HepG2 (cell line): ENCODE results near the gene C1orf115. TPM values are rescaled to one million over a fixed set of nuclear protein-coding genes. Genes with fewer than 3 reads are reported as not detected.

ENCODE experiments used
- ARNT2 ChIP-seq: sonication (generic); formaldehyde crosslinking; IDR thresholded peaks from 2 replicates; pipeline ENCODE4 v1.8.0; 2022; ENCODE audit warnings: mild to moderate bottlenecking, low read depth, missing genetic modification reagents, moderate library complexity
- ETV6 ChIP-seq: sonication (generic); formaldehyde crosslinking; conservative IDR thresholded peaks from 2 replicates; pipeline ENCODE4 v1.4.0; 2020; ENCODE audit warnings: missing genetic modification reagents
- KDM4B ChIP-seq: sonication (generic); formaldehyde crosslinking; IDR thresholded peaks from 2 replicates; pipeline ENCODE4 v1.4.0; 2020; ENCODE audit warnings: missing genetic modification reagents
- KDM5B ChIP-seq: sonication (generic); formaldehyde crosslinking; IDR thresholded peaks from 2 replicates; pipeline ENCODE4 v1.4.0; 2020; ENCODE audit warnings: missing genetic modification reagents, mild to moderate bottlenecking, borderline replicate concordance
- NCOR1 ChIP-seq: fragments of 200-600 bp; sonication (generic); IDR thresholded peaks from 2 replicates; pipeline ENCODE4 v1.7.0; 2017; ENCODE audit warnings: antibody characterized with exemption, low read length, borderline replicate concordance
- NFATC3 ChIP-seq: sonication (generic); formaldehyde crosslinking; IDR thresholded peaks from 2 replicates; pipeline ENCODE4 v1.5.1; 2020; ENCODE audit warnings: mild to moderate bottlenecking, missing genetic modification reagents
- SMAD9 ChIP-seq: sonication (generic); formaldehyde crosslinking; IDR thresholded peaks from 2 replicates; pipeline ENCODE4 v1.5.1; 2020; ENCODE audit warnings: mild to moderate bottlenecking, missing genetic modification reagents
- ZKSCAN5 ChIP-seq: sonication (generic); formaldehyde crosslinking; IDR thresholded peaks from 2 replicates; pipeline ENCODE4 v1.5.1; 2020; ENCODE audit warnings: mild to moderate bottlenecking, missing genetic modification reagents
- ZNF333 ChIP-seq: sonication (generic); formaldehyde crosslinking; IDR thresholded peaks from 2 replicates; pipeline ENCODE4 v1.4.0; 2020; ENCODE audit warnings: mild to moderate bottlenecking, missing genetic modification reagents, borderline replicate concordance
- ZNF383 ChIP-seq: sonication (generic); formaldehyde crosslinking; IDR thresholded peaks from 2 replicates; pipeline ENCODE4 v1.4.0; 2020; ENCODE audit warnings: missing genetic modification reagents, mild to moderate bottlenecking, borderline replicate concordance
- ZNF558 ChIP-seq: sonication (generic); formaldehyde crosslinking; IDR thresholded peaks from 2 replicates; pipeline ENCODE4 v1.9.0; 2022; ENCODE audit warnings: mild to moderate bottlenecking, missing genetic modification reagents, borderline replicate concordance
- polyA plus RNA-seq, 8 experiments: library from polyadenylated mRNA; depleted of rRNA in 3 of 8; stranded (reverse) in 7 of 8; unstranded in 1 of 8; fragments of >200 nt; fragmentation: Illumina TruSeq in 4 of 8; extraction: Trizol in 4 of 8; gene quantifications; 2 replicates each; pipeline versions ENCODE4 v1.2.1 to v1.2.3, GENCODE V29; 2011 to 2016; ENCODE audit warnings: low read depth in 4 of 8, missing spikeins in 1 of 8, mixed read lengths in 1 of 8; ENCODE audit not compliant: insufficient read depth in 1 of 8
- total RNA-seq, 5 experiments: library from RNA; depleted of rRNA; stranded (reverse); fragments of >200 nt; fragmentation: Illumina TruSeq; extraction: Trizol; gene quantifications; 2 replicates each; pipeline ENCODE4 v1.2.3, GENCODE V29; 2016; ENCODE audit warnings: low read depth in 1 of 5
- TF ChIP-seq, protein P1 (sequence below): sonication (generic); formaldehyde crosslinking; IDR thresholded peaks from 2 replicates; pipeline ENCODE4; 2020; ENCODE audit warnings: missing genetic modification reagents, mild to moderate bottlenecking, borderline replicate concordance
- TF ChIP-seq, protein P2 (sequence below): fragments of 450-650 bp; IDR thresholded peaks from 2 replicates; pipeline ENCODE4 v1.6.1; 2017
- TF ChIP-seq, protein P3 (sequence below): sonication (generic); formaldehyde crosslinking; IDR thresholded peaks from 2 replicates; pipeline ENCODE4 v1.5.0; 2020; ENCODE audit warnings: mild to moderate bottlenecking, missing genetic modification reagents, moderate library complexity
- TF ChIP-seq, protein P4 (sequence below): sonication (generic); formaldehyde crosslinking; IDR thresholded peaks from 2 replicates; pipeline ENCODE4 v1.8.1; 2023; ENCODE audit warnings: mild to moderate bottlenecking, missing genetic modification reagents, borderline replicate concordance
- TF ChIP-seq, protein P5 (sequence below): sonication (generic); formaldehyde crosslinking; IDR thresholded peaks from 2 replicates; pipeline ENCODE4 v1.4.0; 2020; ENCODE audit warnings: mild to moderate bottlenecking, low read depth, missing genetic modification reagents
- TF ChIP-seq, protein P6 (sequence below): sonication (generic); formaldehyde crosslinking; IDR thresholded peaks from 2 replicates; pipeline ENCODE4 v1.8.1; 2023; ENCODE audit warnings: missing genetic modification reagents, inconsistent platforms, borderline replicate concordance
- TF ChIP-seq, protein P7 (sequence below): sonication (generic); formaldehyde crosslinking; IDR thresholded peaks from 2 replicates; pipeline ENCODE4 v1.8.0; 2022; ENCODE audit warnings: missing genetic modification reagents, low read depth, mild to moderate bottlenecking, borderline replicate concordance

C1orf115 gene
- total and polyA plus RNA-seq, 2 of the 13 experiments (the other 11 are each of a cell fraction or from before 2014, with no cell fraction given), result 25.2 to 85.9 TPM

DNA sequence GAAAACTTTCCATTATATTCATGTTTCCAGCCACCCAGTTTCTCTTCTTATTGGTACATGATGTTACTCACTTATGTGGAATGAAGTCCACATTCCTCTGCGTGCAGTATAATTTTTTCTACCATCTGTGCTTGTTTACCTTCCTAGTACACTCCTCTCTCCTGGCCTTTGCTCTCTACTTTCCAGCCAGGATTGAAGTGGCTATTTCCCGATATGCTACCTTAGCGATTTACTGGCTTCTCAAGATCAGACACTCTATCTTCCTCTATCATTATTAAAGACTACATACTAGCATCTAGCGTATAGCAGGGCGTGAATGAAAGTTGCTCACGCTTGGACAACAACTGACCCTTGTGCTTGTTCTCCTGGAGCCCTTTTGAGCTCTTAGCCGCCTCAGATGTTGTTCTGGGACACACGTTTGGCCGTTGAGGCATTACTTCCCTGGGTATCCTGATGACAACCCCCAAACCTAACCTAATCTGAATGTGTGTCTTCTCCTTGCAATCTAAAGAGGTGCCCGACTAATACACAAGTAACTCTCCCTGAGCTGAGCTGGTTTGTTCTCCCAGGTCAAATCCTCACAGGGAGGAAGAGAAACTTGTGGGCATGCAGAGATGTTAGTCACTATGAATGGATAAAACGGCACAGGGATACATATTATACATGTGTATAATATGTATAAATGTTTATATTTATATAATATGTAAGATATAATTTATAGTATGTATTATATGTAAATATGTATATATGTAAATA is 44.6 kb downstream of the C1orf115 start (continued):
- TF ChIP-seq, protein P1, sequence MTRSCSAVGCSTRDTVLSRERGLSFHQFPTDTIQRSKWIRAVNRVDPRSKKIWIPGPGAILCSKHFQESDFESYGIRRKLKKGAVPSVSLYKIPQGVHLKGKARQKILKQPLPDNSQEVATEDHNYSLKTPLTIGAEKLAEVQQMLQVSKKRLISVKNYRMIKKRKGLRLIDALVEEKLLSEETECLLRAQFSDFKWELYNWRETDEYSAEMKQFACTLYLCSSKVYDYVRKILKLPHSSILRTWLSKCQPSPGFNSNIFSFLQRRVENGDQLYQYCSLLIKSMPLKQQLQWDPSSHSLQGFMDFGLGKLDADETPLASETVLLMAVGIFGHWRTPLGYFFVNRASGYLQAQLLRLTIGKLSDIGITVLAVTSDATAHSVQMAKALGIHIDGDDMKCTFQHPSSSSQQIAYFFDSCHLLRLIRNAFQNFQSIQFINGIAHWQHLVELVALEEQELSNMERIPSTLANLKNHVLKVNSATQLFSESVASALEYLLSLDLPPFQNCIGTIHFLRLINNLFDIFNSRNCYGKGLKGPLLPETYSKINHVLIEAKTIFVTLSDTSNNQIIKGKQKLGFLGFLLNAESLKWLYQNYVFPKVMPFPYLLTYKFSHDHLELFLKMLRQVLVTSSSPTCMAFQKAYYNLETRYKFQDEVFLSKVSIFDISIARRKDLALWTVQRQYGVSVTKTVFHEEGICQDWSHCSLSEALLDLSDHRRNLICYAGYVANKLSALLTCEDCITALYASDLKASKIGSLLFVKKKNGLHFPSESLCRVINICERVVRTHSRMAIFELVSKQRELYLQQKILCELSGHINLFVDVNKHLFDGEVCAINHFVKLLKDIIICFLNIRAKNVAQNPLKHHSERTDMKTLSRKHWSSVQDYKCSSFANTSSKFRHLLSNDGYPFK, result no peak
- no peak for TF ChIP-seq ZNF383 (CRISPR knock-in tag)
- no peak for TF ChIP-seq ZKSCAN5 (CRISPR knock-in tag)
- no peak for TF ChIP-seq SMAD9 (CRISPR knock-in tag)
- TF ChIP-seq NFATC3 (CRISPR knock-in tag), result no peak
- TF ChIP-seq, protein P2, sequence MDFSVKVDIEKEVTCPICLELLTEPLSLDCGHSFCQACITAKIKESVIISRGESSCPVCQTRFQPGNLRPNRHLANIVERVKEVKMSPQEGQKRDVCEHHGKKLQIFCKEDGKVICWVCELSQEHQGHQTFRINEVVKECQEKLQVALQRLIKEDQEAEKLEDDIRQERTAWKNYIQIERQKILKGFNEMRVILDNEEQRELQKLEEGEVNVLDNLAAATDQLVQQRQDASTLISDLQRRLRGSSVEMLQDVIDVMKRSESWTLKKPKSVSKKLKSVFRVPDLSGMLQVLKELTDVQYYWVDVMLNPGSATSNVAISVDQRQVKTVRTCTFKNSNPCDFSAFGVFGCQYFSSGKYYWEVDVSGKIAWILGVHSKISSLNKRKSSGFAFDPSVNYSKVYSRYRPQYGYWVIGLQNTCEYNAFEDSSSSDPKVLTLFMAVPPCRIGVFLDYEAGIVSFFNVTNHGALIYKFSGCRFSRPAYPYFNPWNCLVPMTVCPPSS, result no peak
- TF ChIP-seq, protein P3, sequence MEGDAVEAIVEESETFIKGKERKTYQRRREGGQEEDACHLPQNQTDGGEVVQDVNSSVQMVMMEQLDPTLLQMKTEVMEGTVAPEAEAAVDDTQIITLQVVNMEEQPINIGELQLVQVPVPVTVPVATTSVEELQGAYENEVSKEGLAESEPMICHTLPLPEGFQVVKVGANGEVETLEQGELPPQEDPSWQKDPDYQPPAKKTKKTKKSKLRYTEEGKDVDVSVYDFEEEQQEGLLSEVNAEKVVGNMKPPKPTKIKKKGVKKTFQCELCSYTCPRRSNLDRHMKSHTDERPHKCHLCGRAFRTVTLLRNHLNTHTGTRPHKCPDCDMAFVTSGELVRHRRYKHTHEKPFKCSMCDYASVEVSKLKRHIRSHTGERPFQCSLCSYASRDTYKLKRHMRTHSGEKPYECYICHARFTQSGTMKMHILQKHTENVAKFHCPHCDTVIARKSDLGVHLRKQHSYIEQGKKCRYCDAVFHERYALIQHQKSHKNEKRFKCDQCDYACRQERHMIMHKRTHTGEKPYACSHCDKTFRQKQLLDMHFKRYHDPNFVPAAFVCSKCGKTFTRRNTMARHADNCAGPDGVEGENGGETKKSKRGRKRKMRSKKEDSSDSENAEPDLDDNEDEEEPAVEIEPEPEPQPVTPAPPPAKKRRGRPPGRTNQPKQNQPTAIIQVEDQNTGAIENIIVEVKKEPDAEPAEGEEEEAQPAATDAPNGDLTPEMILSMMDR (CRISPR knock-in tag), result no peak
- TF ChIP-seq, protein P4, sequence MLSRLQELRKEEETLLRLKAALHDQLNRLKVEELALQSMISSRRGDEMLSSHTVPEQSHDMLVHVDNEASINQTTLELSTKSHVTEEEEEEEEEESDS (CRISPR knock-in tag), result no peak
- TF ChIP-seq ARNT2 (CRISPR knock-in tag), result no peak
- TF ChIP-seq KDM5B (CRISPR knock-in tag), result no peak
- peak; percentile 31; the same call in 1 of the 2 replicates for TF ChIP-seq KDM4B (CRISPR knock-in tag)
- TF ChIP-seq, protein P5, sequence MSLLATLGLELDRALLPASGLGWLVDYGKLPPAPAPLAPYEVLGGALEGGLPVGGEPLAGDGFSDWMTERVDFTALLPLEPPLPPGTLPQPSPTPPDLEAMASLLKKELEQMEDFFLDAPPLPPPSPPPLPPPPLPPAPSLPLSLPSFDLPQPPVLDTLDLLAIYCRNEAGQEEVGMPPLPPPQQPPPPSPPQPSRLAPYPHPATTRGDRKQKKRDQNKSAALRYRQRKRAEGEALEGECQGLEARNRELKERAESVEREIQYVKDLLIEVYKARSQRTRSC, result no peak
- TF ChIP-seq, protein P6, sequence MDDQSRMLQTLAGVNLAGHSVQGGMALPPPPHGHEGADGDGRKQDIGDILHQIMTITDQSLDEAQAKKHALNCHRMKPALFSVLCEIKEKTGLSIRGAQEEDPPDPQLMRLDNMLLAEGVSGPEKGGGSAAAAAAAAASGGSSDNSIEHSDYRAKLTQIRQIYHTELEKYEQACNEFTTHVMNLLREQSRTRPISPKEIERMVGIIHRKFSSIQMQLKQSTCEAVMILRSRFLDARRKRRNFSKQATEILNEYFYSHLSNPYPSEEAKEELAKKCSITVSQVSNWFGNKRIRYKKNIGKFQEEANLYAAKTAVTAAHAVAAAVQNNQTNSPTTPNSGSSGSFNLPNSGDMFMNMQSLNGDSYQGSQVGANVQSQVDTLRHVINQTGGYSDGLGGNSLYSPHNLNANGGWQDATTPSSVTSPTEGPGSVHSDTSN (CRISPR knock-in tag), result no peak
- no peak for TF ChIP-seq ZNF333 (CRISPR knock-in tag)
- no peak for TF ChIP-seq NCOR1
- no peak for TF ChIP-seq ETV6 (CRISPR knock-in tag)
- TF ChIP-seq, protein P7, sequence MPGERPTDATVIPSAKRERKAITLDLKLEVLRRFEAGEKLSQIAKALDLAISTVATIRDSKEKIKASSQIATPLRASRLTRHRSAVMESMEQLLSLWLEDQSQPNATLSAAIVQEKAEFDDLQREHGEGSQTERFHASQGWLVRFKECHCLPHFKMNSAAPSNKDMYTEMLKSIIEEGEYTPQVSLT (CRISPR knock-in tag), result no peak
- no peak for TF ChIP-seq ZNF558 (CRISPR knock-in tag)
